ENCODE data around the gene MARCHF10. TPM values are rescaled to one million over a fixed set of nuclear protein-coding genes. Genes with fewer than 3 reads are reported as not detected.

MARCHF10 gene
- total and polyA plus RNA-seq, 2 donors (not counting 3 experiments of a cell fraction or from before 2014, with no cell fraction given), result 0.11 TPM; not detected in 1

DNA sequence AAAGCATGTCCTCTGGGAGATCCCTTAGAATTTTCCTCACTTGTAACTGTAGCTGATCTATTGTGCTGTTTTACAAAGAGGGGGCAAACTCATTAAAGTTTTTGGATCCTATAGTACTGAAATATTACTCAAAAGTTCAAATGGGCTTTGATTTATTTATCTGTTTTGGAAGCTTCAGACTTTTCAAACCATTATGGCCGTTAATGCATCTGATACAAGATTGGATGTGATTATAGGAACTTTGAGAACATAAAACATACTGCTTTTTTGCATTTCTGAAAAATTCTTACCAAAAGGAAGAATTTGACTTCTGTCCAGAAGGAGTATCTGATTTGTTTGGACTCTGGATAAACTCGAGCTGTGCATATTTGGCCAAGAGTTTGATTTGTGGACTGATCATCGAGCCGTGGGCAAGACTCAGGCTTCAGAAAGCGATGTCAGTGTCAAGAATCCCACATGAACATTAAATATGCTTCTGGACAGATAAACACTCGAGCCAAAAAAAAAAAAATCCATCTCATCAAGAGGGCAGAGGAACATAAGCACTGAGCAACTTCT is 8.2 kb upstream of the MARCHF10 start:
- Histone ChIP-seq H4K20me1 (replicated peaks; ENCODE audit: control insufficient read depth, extremely low read depth, insufficient read depth, low read length) (no peaks in the 10 kb centered on the region), H3K9me1 (replicated peaks; ENCODE audit: control insufficient read depth, extremely low read depth, insufficient read depth, low read length) (no peaks in the 10 kb centered on the region), H3K27ac (ENCODE audit: insufficient read depth, low read depth, low read length) (no peak overlapping the region), H3K9ac (replicated peaks; ENCODE audit: extremely low read depth, insufficient read depth, low read length) (no peak overlapping the region), H3K4me2 (ENCODE audit: insufficient read depth, low read length) (no peak overlapping the region), H3K79me2 (ENCODE audit: control insufficient read depth, insufficient read depth, low read length) (no peaks in the 10 kb centered on the region), H2AFZ (ENCODE audit: low read depth, low read length) (no peak overlapping the region), H3K4me1 (ENCODE audit: control insufficient read depth, extremely low read depth, insufficient read depth, low read length) (peaks cover 24% of the 10 kb centered on the region), H3K36me3 (ENCODE audit: control insufficient read depth in 2 of 2, extremely low read depth in 1 of 2, insufficient read depth in 2 of 2, low read length in 2 of 2) (no peaks in the 10 kb centered on the region), H3K27me3 (ENCODE audit: control insufficient read depth in 2 of 2, insufficient read depth in 2 of 2, low read length in 2 of 2) (no peaks in the 10 kb centered on the region), H3K4me3 (replicated peaks in 1 of 3; ENCODE audit: insufficient read depth in 1 of 3, low read depth in 1 of 3, low read length in 3 of 3) (no peak overlapping the region), H3K9me3 (replicated peaks; ENCODE audit: control insufficient read depth, insufficient read depth, low read length) (no peaks in the 10 kb centered on the region)
- no peak for DNase-seq (ENCODE audit: low read depth, low spot score)
- CTCF ChIA-PET, result no interaction called here
- POLR2A ChIA-PET, result no interaction called here
- dilution Hi-C loops (cut with MboI; ENCODE audit: extremely low pct_ligation_motif_present, low sequenced_read_pairs), result no loop called here
- intact Hi-C loops (cut with micrococcal nuclease), result no loop called here
- FAIRE-seq, result no peak
- BruUV-seq (replicated peaks), result no TSS peak
- TF ChIP-seq POLR2AphosphoS5 (IDR thresholded peaks at IDR 0.05; ENCODE audit: insufficient read depth, low read depth, low read length) (no peak), EZH2 (IDR thresholded peaks at IDR 0.05; ENCODE audit: borderline replicate concordance, low read depth, low read length, severe bottlenecking) (no peak), FOS (IDR thresholded peaks at IDR 0.05; ENCODE audit: borderline replicate concordance, insufficient read depth, low read length) (no peak), GATA2 (IDR thresholded peaks at IDR 0.05; ENCODE audit: insufficient read depth, insufficient read length, low read depth, low read length) (no peak), MYC (IDR thresholded peaks at IDR 0.05; ENCODE audit: low read depth, low read length) (no peak), JUN (IDR thresholded peaks at IDR 0.05; ENCODE audit: borderline replicate concordance, insufficient read depth, insufficient read length, low read depth) (no peak), POLR2A (IDR thresholded peaks at IDR 0.05; ENCODE audit: low read depth, low read length) (no peak)
- TF ChIP-seq, protein P1, sequence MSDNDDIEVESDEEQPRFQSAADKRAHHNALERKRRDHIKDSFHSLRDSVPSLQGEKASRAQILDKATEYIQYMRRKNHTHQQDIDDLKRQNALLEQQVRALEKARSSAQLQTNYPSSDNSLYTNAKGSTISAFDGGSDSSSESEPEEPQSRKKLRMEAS (IDR thresholded peaks at IDR 0.05; ENCODE audit: insufficient read depth, insufficient read length), result no peak
- TF ChIP-seq, protein P2, sequence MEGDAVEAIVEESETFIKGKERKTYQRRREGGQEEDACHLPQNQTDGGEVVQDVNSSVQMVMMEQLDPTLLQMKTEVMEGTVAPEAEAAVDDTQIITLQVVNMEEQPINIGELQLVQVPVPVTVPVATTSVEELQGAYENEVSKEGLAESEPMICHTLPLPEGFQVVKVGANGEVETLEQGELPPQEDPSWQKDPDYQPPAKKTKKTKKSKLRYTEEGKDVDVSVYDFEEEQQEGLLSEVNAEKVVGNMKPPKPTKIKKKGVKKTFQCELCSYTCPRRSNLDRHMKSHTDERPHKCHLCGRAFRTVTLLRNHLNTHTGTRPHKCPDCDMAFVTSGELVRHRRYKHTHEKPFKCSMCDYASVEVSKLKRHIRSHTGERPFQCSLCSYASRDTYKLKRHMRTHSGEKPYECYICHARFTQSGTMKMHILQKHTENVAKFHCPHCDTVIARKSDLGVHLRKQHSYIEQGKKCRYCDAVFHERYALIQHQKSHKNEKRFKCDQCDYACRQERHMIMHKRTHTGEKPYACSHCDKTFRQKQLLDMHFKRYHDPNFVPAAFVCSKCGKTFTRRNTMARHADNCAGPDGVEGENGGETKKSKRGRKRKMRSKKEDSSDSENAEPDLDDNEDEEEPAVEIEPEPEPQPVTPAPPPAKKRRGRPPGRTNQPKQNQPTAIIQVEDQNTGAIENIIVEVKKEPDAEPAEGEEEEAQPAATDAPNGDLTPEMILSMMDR (IDR thresholded peaks at IDR 0.05; ENCODE audit: extremely low read depth in 1 of 2, insufficient read depth in 1 of 2, low read depth in 1 of 2, low read length in 2 of 2), result no peak
